SK-N-SH (cell line): ENCODE measurements around the gene OR7G1.

Experiments
- ELF1 ChIP-seq: IDR thresholded peaks from 2 replicates; pipeline ENCODE4 v1.4.0; 2012
- EP300 ChIP-seq, 2 experiments: IDR thresholded peaks; 2 replicates each; pipeline versions ENCODE4 v1.4.0 to v1.6.1; 2012; ENCODE audit warnings: borderline replicate concordance in 1 of 2, low read depth in 1 of 2, low read length in 1 of 2
- MXI1 ChIP-seq: IDR thresholded peaks from 2 replicates; pipeline ENCODE4 v1.6.1; 2012; ENCODE audit warnings: mild to moderate bottlenecking, low read depth, low read length, improper control_type of control experiment
- NRF1 ChIP-seq: IDR thresholded peaks from 2 replicates; pipeline ENCODE4 v1.6.1; 2012; ENCODE audit warnings: low read depth, mild to moderate bottlenecking, low read length
- POLR2AphosphoS5 ChIP-seq: IDR thresholded peaks from 2 replicates; pipeline ENCODE4 v1.6.1; 2012; ENCODE audit warnings: low read depth, low read length
- REST ChIP-seq: IDR thresholded peaks from 2 replicates; pipeline ENCODE4 v1.6.1; 2012; ENCODE audit warnings: mild to moderate bottlenecking, low read depth, low read length, moderate library complexity
- RFX5 ChIP-seq: IDR thresholded peaks from 2 replicates; pipeline ENCODE4 v1.6.1; 2012; ENCODE audit warnings: mild to moderate bottlenecking, improper control_type of control experiment, low read length
- RXRA ChIP-seq: IDR thresholded peaks from 2 replicates; pipeline ENCODE4 v1.4.0; 2012; ENCODE audit warnings: low read depth, mild to moderate bottlenecking, borderline replicate concordance
- SIN3A ChIP-seq: IDR thresholded peaks from 2 replicates; pipeline ENCODE4 v1.6.1; 2012; ENCODE audit warnings: low read depth, mild to moderate bottlenecking, low read length, moderate library complexity, borderline replicate concordance
- SMC3 ChIP-seq: IDR thresholded peaks from 2 replicates; pipeline ENCODE4 v1.6.1; 2012; ENCODE audit warnings: low read depth, low read length, improper control_type of control experiment
- TF ChIP-seq, protein P1 (sequence below): fragments of 200-600 bp; sonication (generic); IDR thresholded peaks from 2 replicates; pipeline ENCODE4 v1.6.1; 2017; ENCODE audit warnings: antibody characterized with exemption, mild to moderate bottlenecking, moderate library complexity

DNA sequence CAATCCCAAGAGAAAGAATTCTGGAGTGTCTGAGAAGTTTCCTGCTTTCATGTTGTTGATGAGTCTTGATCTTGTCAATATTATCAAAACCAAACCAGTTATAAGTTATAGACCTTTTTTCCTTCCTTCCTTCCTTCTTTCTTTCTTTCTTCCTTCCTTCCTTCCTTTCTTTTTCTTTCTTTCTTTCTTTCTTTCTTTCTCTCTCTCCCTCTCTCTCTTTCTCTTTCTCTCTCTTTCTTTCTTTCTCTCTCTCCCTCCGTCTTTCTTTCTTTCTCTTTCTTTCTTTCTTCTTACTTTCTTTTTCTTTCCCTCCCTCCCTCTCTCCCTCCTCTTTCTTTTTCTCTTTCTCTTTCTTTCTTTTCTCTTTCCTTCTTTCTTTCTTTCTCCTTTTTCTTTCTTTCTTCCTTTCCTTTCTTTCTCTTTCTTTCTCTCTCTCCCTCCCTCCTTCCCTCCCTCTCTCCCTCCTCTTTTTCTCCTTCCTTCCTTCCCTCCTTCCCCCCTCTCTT, 11.4 kb upstream of the OR7G1 start, which contains the start of gene OR7G3:
- TF ChIP-seq, protein P1, sequence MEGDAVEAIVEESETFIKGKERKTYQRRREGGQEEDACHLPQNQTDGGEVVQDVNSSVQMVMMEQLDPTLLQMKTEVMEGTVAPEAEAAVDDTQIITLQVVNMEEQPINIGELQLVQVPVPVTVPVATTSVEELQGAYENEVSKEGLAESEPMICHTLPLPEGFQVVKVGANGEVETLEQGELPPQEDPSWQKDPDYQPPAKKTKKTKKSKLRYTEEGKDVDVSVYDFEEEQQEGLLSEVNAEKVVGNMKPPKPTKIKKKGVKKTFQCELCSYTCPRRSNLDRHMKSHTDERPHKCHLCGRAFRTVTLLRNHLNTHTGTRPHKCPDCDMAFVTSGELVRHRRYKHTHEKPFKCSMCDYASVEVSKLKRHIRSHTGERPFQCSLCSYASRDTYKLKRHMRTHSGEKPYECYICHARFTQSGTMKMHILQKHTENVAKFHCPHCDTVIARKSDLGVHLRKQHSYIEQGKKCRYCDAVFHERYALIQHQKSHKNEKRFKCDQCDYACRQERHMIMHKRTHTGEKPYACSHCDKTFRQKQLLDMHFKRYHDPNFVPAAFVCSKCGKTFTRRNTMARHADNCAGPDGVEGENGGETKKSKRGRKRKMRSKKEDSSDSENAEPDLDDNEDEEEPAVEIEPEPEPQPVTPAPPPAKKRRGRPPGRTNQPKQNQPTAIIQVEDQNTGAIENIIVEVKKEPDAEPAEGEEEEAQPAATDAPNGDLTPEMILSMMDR = no peak
- TF ChIP-seq RFX5 (no peak), ELF1 (no peak), REST (no peak), EP300 (IDR thresholded peaks at IDR 0.05; ENCODE audit: borderline replicate concordance in 1 of 2, low read depth in 1 of 2, low read length in 1 of 2) (no peak), MXI1 (no peak), SMC3 (no peak), POLR2AphosphoS5 (no peak), NRF1 (no peak), RXRA (no peak), SIN3A (no peak)
